ENCODE measurements around the gene SLC46A3. TPM values are rescaled to one million over a fixed set of nuclear protein-coding genes. Genes with fewer than 3 reads are reported as not detected.
A peak's percentile ranks its signal among the peaks of the same experiment; 100 is the strongest.

The SLC46A3 gene
- total and polyA plus RNA-seq, 7 donors: 2.9 to 12.7 (median 5.8) TPM

DNA sequence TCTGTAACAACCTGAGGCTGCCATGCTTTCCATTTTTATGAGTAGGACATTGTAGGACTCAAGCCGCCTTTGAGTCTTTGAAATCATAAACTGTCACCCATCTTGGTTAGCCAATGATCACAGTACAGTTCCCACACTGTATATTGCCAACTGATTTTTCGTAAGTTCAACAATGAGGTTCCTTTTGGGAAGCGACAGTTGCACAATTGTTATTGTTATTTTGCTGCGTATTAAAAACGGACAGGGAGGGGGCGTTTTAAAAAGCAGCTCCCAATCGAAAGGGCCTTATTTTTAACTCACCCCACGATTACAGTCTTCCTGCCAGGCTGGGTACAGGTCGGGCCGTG lies 601 bp downstream of the SLC46A3 start:
- TF ChIP-seq, protein P1, sequence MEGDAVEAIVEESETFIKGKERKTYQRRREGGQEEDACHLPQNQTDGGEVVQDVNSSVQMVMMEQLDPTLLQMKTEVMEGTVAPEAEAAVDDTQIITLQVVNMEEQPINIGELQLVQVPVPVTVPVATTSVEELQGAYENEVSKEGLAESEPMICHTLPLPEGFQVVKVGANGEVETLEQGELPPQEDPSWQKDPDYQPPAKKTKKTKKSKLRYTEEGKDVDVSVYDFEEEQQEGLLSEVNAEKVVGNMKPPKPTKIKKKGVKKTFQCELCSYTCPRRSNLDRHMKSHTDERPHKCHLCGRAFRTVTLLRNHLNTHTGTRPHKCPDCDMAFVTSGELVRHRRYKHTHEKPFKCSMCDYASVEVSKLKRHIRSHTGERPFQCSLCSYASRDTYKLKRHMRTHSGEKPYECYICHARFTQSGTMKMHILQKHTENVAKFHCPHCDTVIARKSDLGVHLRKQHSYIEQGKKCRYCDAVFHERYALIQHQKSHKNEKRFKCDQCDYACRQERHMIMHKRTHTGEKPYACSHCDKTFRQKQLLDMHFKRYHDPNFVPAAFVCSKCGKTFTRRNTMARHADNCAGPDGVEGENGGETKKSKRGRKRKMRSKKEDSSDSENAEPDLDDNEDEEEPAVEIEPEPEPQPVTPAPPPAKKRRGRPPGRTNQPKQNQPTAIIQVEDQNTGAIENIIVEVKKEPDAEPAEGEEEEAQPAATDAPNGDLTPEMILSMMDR (IDR thresholded peaks at IDR 0.05): no peak
- Histone ChIP-seq H3K27me3 (ENCODE audit: insufficient read depth in 3 of 3, low read length in 2 of 3) (no peaks in the 10 kb centered on the region), H3K36me3 (ENCODE audit: insufficient read depth in 1 of 2, low read depth in 1 of 2) (peaks cover 0 to 14% of the 10 kb centered on the region in 2 donors), H3K27ac (peak overlapping the region; percentile 99), H3K9me3 (no peaks in the 10 kb centered on the region), H3K4me1 (peaks cover 18% of the 10 kb centered on the region), H3K4me3 (peak overlapping the region; percentile 96)
- intact Hi-C loops (cut with DNase I): loop anchor here (2.0 to 5.0 kb wide), 2 partner anchors 59 to 61 kb away; partner anchors contain the start of gene POMP (in 2 of the 2)
- ATAC-seq (peak; percentile 6 to 41 (median 16)), DNase-seq (no peak)
- WGBS, 3 donors: 2 to 4% (median 3%) methylated on average over 10 of the region's 10 CpGs

DNA sequence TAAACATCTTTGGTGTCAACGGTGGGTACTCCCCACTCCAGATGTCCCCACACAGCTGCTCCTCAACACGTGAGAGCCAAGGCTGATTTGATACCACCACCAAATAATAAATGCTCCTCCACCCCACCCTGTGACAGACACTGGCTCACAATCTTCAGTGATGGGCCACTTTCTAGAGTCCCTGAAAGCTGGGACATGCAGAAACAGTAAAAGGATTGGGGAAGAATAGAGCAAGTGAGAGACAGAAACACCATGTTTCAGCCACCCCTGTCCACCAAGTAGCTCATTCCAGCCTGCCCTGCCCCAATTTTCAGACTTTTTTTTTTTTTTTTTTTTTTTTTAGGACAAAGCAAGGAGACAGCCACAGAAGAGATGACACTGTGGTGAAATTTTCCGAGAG lies 1.6 kb downstream of the SLC46A3 start:
- Histone ChIP-seq H3K27me3 (ENCODE audit: insufficient read depth in 3 of 3, low read length in 2 of 3) (no peaks in the 10 kb centered on the region), H3K36me3 (ENCODE audit: insufficient read depth in 1 of 2, low read depth in 1 of 2) (peaks cover 0 to 24% of the 10 kb centered on the region in 2 donors), H3K4me3 (peak overlapping the region; percentile 96), H3K4me1 (peaks cover 18% of the 10 kb centered on the region), H3K27ac (peak overlapping the region; percentile 99), H3K9me3 (no peaks in the 10 kb centered on the region)
- intact Hi-C loops (cut with DNase I): loop anchor here in 1 of 2 donors (5.0 kb wide), 1 partner anchor 60 kb away; the partner anchor contains the start of gene POMP
- TF ChIP-seq, protein P1 (IDR thresholded peaks at IDR 0.05): no peak
- DNase-seq (no peak), ATAC-seq (no peak)
- WGBS, 3 donors: 55 to 69% (median 64%) methylated on average over 3 of the region's 3 CpGs

DNA sequence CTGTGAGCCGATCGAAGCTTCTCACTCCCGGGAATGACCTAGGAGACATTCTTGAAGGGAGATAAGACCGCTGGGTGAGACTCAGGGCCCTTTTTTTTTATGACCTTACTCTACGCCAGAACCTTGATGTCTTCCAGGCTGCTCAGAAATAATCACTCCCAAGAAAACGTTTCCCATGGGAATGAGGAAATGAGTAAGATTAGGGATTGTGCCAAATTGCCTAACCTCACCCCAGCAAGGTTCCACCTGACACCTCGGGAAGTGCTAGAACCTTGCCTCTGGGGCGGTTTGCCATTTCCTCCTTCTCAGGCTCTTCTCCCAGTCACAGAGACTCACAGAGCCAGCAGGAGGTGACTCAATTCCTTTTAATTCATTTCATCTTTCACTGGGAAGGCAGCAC lies 2.3 kb downstream of the SLC46A3 start:
- Histone ChIP-seq H3K4me3 (no peak overlapping the region), H3K9me3 (no peaks in the 10 kb centered on the region), H3K27me3 (ENCODE audit: insufficient read depth in 3 of 3, low read length in 2 of 3) (no peaks in the 10 kb centered on the region), H3K4me1 (peaks cover 18% of the 10 kb centered on the region), H3K27ac (peak overlapping the region; percentile 99), H3K36me3 (ENCODE audit: insufficient read depth in 1 of 2, low read depth in 1 of 2) (peaks cover 0 to 25% of the 10 kb centered on the region in 2 donors)
- intact Hi-C loops (cut with DNase I): loop anchor here in 1 of 2 donors (5.0 kb wide), 1 partner anchor 59 kb away; the partner anchor contains the start of gene POMP
- ATAC-seq: no peak
- 39 to 58% (median 51%) methylated on average over 8 of the region's 8 CpGs for WGBS, 3 donors
- TF ChIP-seq, protein P1 (IDR thresholded peaks at IDR 0.05): no peak
- peak in 1 of 2 donors; percentile 35 for DNase-seq

DNA sequence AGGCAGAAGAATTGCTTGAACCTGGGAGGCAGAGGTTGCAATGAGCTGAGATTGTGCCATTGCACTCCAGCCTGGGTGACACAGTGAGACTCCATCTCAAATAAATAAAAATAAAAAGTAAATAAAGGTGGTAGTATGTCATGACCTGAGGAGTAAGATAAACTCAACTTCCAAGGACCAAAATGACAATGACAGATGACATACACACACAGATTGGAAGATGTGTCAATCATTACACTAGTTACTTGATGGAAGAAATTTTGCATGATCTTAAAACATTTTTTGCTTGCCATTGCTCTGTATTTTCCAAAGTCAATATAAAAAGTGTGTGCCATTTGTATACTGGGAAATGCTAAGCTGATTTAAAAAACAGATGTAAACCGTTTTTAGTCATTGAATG lies 4.1 kb downstream of the SLC46A3 start:
- no peaks in the 10 kb centered on the region for H3K9me3 ChIP-seq
- no peak for DNase-seq
- H3K4me3 ChIP-seq: no peak overlapping the region
- H3K36me3 ChIP-seq (ENCODE audit: insufficient read depth in 1 of 2, low read depth in 1 of 2): peaks cover 0 to 35% of the 10 kb centered on the region in 2 donors
- ATAC-seq: no peak
- intact Hi-C loops (cut with DNase I): loop anchor here in 1 of 2 donors (5.0 kb wide), 1 partner anchor 57 kb away; the partner anchor contains the start of gene POMP
- no peaks in the 10 kb centered on the region for H3K27me3 ChIP-seq (ENCODE audit: insufficient read depth in 3 of 3, low read length in 2 of 3)
- no peak overlapping the region for H3K27ac ChIP-seq
- TF ChIP-seq, protein P1 (IDR thresholded peaks at IDR 0.05): no peak
- H3K4me1 ChIP-seq: peaks cover 17% of the 10 kb centered on the region
- 78 to 81% (median 79%) methylated on average over 1 of the region's 1 CpG for WGBS, 3 donors

DNA sequence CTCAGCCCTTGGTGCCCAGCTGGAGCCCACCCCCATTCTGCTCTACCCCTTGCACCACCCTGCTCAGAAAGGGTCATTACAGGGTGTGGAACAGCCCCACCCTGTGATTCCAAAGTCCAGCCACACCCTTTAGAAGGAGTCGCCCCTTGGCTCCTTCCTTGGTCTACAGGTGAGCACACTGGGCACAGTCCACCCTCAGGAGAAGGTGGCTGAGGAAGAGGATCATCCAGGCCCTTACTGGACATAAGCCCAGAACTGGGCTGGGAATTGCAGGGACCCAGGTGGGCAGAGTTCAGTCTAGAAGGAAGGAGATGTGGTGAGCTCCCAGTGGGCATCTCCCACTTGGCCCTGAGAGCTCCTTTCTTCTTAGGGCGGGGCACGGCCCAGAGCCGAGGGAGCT lies 8.6 kb downstream of the SLC46A3 start:
- Histone ChIP-seq H3K4me3 (no peak overlapping the region), H3K9me3 (no peaks in the 10 kb centered on the region), H3K27ac (no peak overlapping the region), H3K27me3 (ENCODE audit: insufficient read depth in 3 of 3, low read length in 2 of 3) (no peaks in the 10 kb centered on the region), H3K36me3 (ENCODE audit: insufficient read depth in 1 of 2, low read depth in 1 of 2) (peaks cover 0 to 45% of the 10 kb centered on the region in 2 donors), H3K4me1 (peaks cover 9% of the 10 kb centered on the region)
- TF ChIP-seq, protein P1 (IDR thresholded peaks at IDR 0.05): no peak
- DNase-seq (no peak), ATAC-seq (peak in 1 of 4 donors; percentile 33)
- WGBS, 3 donors: 81 to 85% (median 83%) methylated on average over 4 of the region's 4 CpGs
- intact Hi-C loops (cut with DNase I): no loop called here

All from psoas muscle (tissue), 8 donors.